ENCODE results near the gene RPUSD3.

- TF ChIP-seq CTCF (conservative IDR thresholded peaks at IDR 0.05 in 1 of 2, IDR thresholded peaks at IDR 0.05 in 1 of 2; ENCODE audit: extremely low read depth in 1 of 2, insufficient read depth in 1 of 2, low read depth in 1 of 2, low read length in 2 of 2) (no peak), EZH2 (IDR thresholded peaks at IDR 0.05; ENCODE audit: borderline replicate concordance, low read length) (no peak)
Observed at GRCh38 chr3:9817436-9817835, 26.4 kb downstream of the RPUSD3 start.
